ENCODE measurements around the gene GSK3B.
A peak's percentile ranks its signal among the peaks of the same experiment; 100 is the strongest.

Gene GSK3B

DNA sequence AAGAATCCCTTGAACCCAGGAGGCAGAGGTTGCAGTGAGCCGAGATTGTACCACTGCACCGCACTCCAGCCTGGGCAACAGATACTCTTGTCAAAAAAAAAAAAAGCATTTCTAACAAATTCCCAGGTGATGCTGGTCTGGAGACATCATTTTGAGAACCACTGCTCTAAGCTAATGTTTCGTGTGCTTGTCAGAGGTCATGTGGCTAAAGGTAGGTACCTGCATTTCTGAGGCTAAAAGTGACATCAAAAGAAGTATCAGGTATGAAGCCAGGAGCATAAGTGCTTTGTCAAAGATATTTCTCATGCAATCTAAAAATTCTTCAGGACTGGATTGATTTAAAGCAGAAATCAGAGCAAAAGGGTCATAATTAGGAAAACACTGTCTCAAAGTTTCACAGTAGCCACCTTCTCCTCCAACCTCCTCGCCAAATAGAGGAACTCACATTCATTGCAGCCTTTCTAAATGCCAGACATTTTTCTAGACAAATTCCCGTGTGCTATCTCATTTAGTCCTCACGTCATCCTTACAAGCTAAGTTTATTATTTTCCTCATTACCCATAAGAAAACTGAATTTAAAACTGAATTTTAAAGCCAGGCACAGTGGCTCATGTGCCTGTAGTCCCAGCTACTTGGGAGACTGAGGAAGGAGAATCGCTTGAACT, 25.7 kb upstream of the GSK3B start:
- TF ChIP-seq RARB (CRISPR knock-in tag; IDR thresholded peaks at IDR 0.05) (no peak), ZFP30 (CRISPR knock-in tag; IDR thresholded peaks at IDR 0.05) (no peak), OSR1 (CRISPR knock-in tag; IDR thresholded peaks at IDR 0.05) (no peak), PPARA (CRISPR knock-in tag; IDR thresholded peaks at IDR 0.05; ENCODE audit: borderline replicate concordance) (no peak), ARNTL (CRISPR knock-in tag; IDR thresholded peaks at IDR 0.05; ENCODE audit: borderline replicate concordance, low read depth) (no peak), TCF4 (CRISPR knock-in tag; IDR thresholded peaks at IDR 0.05; ENCODE audit: borderline replicate concordance) (no peak), TOX (CRISPR knock-in tag; IDR thresholded peaks at IDR 0.05; ENCODE audit: borderline replicate concordance) (no peak), ZFP3 (CRISPR knock-in tag; IDR thresholded peaks at IDR 0.05) (no peak), BACH2 (CRISPR knock-in tag; IDR thresholded peaks at IDR 0.05; ENCODE audit: borderline replicate concordance) (no peak), TSHZ2 (CRISPR knock-in tag; IDR thresholded peaks at IDR 0.05) (no peak), GLIS3 (CRISPR knock-in tag; IDR thresholded peaks at IDR 0.05) (no peak)
- TF ChIP-seq, protein P1, sequence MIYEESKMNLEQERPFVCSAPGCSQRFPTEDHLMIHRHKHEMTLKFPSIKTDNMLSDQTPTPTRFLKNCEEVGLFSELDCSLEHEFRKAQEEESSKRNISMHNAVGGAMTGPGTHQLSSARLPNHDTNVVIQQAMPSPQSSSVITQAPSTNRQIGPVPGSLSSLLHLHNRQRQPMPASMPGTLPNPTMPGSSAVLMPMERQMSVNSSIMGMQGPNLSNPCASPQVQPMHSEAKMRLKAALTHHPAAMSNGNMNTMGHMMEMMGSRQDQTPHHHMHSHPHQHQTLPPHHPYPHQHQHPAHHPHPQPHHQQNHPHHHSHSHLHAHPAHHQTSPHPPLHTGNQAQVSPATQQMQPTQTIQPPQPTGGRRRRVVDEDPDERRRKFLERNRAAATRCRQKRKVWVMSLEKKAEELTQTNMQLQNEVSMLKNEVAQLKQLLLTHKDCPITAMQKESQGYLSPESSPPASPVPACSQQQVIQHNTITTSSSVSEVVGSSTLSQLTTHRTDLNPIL (CRISPR knock-in tag; IDR thresholded peaks at IDR 0.05; ENCODE audit: low read depth): no peak
- ATAC-seq: no peak

DNA sequence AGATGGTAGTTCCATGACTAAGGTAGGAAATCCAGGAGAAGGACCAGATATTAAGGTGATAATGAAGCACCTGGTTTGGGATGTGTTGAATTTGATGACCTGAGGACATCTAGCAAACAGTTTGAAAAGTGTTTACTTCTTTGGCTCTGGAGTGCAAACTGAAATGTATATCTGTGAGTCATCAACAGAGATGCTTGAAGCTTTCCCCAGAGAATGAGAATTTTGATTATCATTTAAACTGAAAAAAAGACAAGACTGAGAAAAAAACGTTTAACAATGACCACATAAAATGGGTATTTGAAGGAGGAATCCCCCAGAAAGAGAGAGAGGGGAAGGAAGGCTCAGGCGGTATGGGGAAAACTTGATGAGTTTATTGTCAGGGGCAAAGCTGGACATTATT, 20.7 kb upstream of the GSK3B start:
- ATAC-seq: peak; percentile 49; the same call in 1 of the 3 replicates

DNA sequence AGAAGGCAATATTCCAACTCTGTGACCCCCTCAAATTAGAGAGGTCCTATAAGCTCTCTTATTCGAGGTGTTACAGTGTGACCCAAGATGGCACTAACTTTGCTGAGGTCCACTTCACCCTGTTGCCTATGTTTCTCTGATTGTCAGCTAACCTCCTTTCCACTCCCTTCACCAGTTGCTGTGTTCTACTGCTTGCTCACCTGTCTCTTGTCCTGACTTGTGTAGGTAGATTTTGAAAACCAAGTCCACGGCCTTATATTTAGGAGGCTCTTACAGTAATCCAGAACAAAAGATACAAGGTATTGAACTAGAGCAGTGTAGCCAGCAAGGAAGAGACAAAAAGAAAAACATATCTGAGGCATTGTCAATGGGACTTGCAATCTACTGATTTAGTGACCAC, 20.1 kb upstream of the GSK3B start:
- ATAC-seq: no peak
- TF ChIP-seq, protein P2, sequence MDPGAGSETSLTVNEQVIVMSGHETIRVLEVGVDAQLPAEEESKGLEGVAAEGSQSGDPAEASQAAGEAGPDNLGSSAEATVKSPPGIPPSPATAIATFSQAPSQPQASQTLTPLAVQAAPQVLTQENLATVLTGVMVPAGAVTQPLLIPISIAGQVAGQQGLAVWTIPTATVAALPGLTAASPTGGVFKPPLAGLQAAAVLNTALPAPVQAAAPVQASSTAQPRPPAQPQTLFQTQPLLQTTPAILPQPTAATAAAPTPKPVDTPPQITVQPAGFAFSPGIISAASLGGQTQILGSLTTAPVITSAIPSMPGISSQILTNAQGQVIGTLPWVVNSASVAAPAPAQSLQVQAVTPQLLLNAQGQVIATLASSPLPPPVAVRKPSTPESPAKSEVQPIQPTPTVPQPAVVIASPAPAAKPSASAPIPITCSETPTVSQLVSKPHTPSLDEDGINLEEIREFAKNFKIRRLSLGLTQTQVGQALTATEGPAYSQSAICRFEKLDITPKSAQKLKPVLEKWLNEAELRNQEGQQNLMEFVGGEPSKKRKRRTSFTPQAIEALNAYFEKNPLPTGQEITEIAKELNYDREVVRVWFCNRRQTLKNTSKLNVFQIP (CRISPR knock-in tag; IDR thresholded peaks at IDR 0.05; ENCODE audit: borderline replicate concordance, low read depth): no peak
- TF ChIP-seq TSHZ2 (CRISPR knock-in tag; IDR thresholded peaks at IDR 0.05) (no peak), ZNF70 (CRISPR knock-in tag; IDR thresholded peaks at IDR 0.05) (no peak), ESRRG (CRISPR knock-in tag; IDR thresholded peaks at IDR 0.05) (no peak)

More for the DNA sequence above, 20.7 kb upstream of the GSK3B start:
- TF ChIP-seq ESRRG (CRISPR knock-in tag; IDR thresholded peaks at IDR 0.05) (no peak), TSHZ2 (CRISPR knock-in tag; IDR thresholded peaks at IDR 0.05) (no peak), ZC3H10 (CRISPR knock-in tag; IDR thresholded peaks at IDR 0.05) (no peak), RARB (CRISPR knock-in tag; IDR thresholded peaks at IDR 0.05) (no peak), ZNF70 (CRISPR knock-in tag; IDR thresholded peaks at IDR 0.05) (no peak), ZNF565 (CRISPR knock-in tag; conservative IDR thresholded peaks at IDR 0.05; ENCODE audit: low read depth) (no peak), PPARA (CRISPR knock-in tag; IDR thresholded peaks at IDR 0.05; ENCODE audit: borderline replicate concordance) (no peak), SNAI2 (CRISPR knock-in tag; IDR thresholded peaks at IDR 0.05) (no peak), TOX (CRISPR knock-in tag; IDR thresholded peaks at IDR 0.05; ENCODE audit: borderline replicate concordance) (no peak), CSDC2 (CRISPR knock-in tag; IDR thresholded peaks at IDR 0.05) (no peak), ZNF8 (CRISPR knock-in tag; IDR thresholded peaks at IDR 0.05) (no peak), ZFP3 (CRISPR knock-in tag; IDR thresholded peaks at IDR 0.05) (no peak), OSR1 (CRISPR knock-in tag; IDR thresholded peaks at IDR 0.05) (no peak)
- TF ChIP-seq, protein P2 (CRISPR knock-in tag; IDR thresholded peaks at IDR 0.05; ENCODE audit: borderline replicate concordance, low read depth): no peak
